Suppressor macrophage (primary cell): Measurements from ENCODE around the gene ZNF785.
"Not testable (repeated sequence)": the region's sequence is repeated elsewhere in the genome, so short reads cannot be mapped to it uniquely, and the experiment has no call there.

Experiments
- DNase-seq, 4 experiments: peaks; one replicate each; pipeline ENCODE4 v3.0.0-alpha.2; 2020 to 2022

ZNF785 gene

GRCh38 chr16:30565526-30565925 lies 20.0 kb downstream of the ZNF785 start:
- no peak for DNase-seq

DNA sequence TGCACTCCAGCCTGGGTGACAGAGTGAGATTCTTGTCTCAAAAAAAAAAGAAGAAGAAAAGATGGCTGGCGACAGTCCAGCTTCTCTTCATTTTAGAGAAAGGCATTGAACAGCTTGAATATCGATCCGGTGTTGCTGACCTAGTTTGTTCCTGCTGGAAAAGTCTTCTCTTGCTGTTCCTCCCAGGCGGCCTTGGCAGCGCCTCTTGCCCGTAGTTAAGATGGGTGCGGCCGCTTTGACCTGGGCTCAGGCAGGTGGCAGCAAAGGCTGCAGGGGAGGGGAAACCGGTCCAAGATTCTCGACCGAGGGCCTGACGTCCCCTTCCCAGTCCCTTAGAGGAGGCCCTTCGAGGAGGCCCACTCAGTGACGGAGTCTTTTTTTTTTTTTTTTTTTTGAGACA lies 23.5 kb downstream of the ZNF785 start:
- peak in 1 of 4 experiments; percentile 20 for DNase-seq

DNA sequence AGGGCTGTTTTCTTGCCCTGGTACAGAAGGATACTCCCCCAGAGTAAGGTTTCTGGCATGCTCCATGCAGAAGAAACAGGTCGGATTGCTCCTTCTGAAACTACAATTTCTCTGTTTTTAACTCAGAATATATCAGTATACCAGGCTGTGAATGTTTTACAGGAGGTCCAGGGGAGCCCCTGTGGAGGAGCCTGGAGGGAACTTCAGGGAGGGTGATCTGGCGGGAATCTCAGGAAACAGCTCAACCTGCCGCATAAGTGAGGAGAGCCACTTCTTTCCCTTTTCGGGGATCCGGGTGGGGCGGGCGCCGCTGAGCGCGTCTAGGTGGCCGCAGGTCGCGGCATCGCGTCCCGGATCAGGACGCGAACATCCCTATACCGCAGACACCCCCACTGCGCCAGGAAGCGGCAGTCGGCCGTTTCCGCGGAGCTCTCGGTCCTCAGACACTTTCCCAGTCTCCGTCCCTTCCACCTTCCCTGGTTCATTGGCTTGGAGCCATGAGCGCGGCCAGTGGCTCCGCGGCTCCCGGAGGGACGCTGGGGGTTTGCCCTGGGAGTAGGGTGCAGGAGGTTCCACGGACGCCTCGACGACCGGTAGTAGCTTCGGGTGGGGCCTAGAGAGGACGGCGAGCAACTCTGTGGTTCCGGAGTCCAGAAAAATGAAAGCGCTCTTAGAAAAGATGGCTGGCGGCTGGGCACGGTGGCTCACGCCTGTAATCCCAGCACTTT lies 24.2 kb downstream of the ZNF785 start:
- DNase-seq: peak in 3 of 4 experiments; percentile 20 to 55 (median 54)

- peak; percentile 25 to 56 (median 48) for DNase-seq
Measured at GRCh38 chr16:30559690-30560089, 25.8 kb downstream of the ZNF785 start.

GRCh38 chr16:30558789-30559377 lies 26.6 kb downstream of the ZNF785 start:
- DNase-seq: no peak

GRCh38 chr16:30557957-30558788 lies 27.3 kb downstream of the ZNF785 start, which contains the start of gene ZNF764:
Gene ZNF764 (minus strand): TSS chr16:30558374. CDS start chr16:30558182, 192 bp downstream.
- peak; percentile 98 to 99 (median 99) for DNase-seq

- no peak for DNase-seq
Measured at GRCh38 chr16:30557707-30557956, 27.9 kb downstream of the ZNF785 start.

GRCh38 chr16:30556125-30556473 lies 29.4 kb downstream of the ZNF785 start:
- no peak for DNase-seq

GRCh38 chr16:30555315-30556124 lies 30.0 kb downstream of the ZNF785 start:
- DNase-seq: no peak

DNA sequence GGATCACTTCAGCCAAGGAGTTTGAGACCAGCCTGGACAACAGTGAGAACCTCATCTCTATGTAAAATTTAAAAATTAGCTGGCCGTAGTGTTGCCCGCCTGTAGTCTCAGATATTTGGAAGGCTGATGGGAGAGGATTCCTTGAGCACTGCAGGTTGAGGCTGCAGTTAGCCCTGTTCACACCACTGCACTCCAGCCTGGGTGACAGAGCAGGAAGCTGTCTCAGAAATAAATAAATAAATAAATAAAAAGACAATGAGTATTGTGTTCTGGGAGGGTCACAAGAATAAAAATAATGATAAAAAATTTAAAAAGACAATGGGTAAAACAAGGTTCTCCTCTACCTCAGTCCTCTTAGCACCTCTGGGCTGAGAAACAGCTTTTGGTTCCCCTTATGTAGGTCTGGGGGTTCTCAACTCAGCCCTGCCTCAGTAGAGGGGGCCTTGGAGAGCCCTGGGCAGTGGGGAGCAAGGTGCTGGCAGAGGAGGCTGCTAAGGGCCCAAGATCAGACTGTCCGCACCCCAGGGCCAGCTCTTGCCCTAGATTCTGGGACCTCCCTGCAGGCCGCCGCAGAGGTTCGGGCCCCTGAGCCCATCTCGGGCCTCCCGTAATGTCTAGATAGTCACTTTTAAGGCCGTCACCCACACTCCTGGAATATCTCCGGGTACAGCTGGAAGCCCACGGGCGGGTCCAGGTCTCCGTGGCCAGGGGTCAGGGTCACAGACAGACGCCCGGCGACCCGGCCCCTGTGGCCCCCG lies 30.8 kb downstream of the ZNF785 start:
- DNase-seq: no peak

- peak in 3 of 4 experiments; percentile 43 to 61 (median 52) for DNase-seq
Measured at GRCh38 chr16:30553393-30553899, 32.1 kb downstream of the ZNF785 start.

DNA sequence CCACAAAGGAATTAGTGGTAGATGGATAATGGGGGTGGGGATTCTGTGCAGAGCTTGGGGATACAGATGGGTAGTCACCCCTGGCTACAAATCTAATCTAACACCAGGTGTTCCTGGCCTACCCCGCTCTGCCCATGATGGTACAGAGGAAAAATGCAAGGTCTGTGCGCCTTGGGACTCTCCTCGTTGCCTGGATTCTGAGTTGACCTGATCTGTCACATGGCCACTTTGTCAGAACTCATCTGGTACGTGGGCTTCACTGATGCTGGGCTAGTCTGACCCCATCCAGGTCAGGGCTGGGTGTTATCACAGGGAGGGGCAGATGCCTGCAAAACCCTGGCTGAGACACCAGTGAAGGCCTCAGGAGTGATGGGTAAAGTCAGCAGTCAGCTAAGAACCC lies 32.5 kb downstream of the ZNF785 start:
- DNase-seq: no peak

DNA sequence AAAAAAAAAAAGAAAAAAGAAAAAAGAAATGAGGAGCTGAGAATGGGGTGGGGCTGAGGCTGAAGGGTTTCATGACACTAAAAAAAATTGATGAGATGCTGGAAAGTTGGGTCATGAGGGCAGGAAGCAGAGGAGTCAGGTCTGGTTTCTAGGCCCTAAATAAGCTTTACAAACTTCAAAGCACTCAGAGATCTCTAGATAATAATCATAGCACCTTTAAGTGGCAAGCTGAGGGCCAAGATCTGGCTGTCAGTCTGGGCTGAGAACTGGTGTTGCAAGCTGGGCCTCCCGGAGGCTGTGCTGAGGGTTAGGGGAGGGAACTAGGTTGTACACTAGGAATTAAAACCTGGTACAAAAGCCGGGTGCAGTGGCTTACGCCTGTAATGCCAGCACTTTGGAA lies 33.7 kb downstream of the ZNF785 start:
- DNase-seq: peak in 1 of 4 experiments; percentile 15

GRCh38 chr16:30548416-30549253 lies 36.9 kb downstream of the ZNF785 start:
- DNase-seq: no peak

GRCh38 chr16:30546115-30546514 lies 39.4 kb downstream of the ZNF785 start:
- DNase-seq: peak; percentile 54 to 79 (median 74)

- DNase-seq: no peak
Measured at GRCh38 chr16:30543067-30543466, 42.4 kb downstream of the ZNF785 start.

DNA sequence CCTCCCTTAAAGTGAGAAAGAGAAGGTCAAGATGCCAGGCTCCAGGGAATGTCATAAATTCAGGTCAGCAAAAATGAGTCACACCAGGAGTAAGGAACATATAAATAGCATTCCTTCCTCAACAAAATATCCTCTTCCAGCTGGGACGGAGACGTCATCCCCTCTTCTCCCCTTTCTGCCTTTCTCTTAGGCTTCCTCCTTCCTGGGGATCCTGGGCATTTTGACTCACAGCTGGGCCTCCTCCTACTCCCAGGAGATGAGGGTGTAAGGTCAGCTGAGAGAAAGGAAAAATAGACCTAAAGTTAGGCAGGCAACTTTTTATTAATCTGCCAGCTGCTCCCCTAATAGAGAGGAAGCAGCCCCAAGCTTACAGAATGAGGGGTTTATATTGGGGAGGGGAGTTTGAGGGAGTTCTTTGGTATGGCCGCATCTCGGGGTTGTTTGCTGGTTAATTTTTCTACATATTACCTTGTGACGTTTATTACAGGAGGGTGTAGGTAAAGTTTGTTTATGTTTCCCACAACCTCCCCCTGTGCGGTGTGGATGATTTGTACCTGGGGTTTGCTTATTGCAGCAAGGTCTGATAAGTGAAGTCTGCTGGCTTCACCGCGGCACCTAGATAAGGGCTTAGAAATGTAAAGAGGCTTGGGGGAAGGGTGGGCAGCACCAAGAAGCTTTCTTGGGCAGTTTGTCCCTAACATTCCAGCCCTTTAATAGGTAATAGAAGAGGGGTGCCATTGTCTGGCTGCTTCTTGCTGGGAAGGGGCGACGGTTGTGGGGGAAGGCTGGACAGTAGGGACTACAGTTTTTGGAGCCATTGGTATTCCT lies 43.8 kb downstream of the ZNF785 start:
- DNase-seq: peak in 3 of 4 experiments; percentile 36 to 54 (median 49)

GRCh38 chr16:30540916-30541464 lies 44.5 kb downstream of the ZNF785 start:
- DNase-seq: not testable (repeated sequence)

DNA sequence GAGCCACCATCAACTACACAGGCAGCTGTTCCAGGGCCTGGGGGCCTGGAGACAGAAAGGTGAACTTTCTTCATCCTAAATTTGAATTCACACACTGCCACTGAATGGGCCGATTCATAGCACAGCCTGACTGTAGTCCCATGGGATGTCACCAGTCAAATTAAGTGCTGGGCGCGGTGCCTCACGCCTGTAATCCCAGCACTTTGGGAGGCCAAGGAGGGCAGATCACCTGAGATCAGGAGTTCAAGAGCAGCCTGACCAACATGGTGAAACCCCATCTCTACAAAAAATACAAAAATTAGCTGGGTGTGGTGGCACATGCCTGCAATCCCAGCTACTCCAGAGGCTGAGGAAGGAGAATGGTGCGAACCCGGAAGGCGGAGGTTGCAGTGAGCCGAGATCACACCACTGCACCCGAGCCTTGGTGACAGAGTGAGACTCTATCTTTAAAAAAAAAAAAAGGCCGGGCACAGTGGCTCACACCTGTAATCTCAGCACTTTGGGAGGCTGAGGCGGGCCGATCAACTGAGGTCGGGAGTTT lies 45.4 kb downstream of the ZNF785 start:
- not testable (repeated sequence) for DNase-seq
